Esophagus muscularis mucosa (tissue), 4 donors: ENCODE data around the gene UBAP1L. TPM values are rescaled to one million over a fixed set of nuclear protein-coding genes. Genes with fewer than 3 reads are reported as not detected.
A peak's percentile ranks its signal among the peaks of the same experiment; 100 is the strongest.

Source experiments
- DNase-seq: peaks from one replicate; pipeline ENCODE4 v3.0.0-alpha.2; 2017; ENCODE audit errors: extremely low spot score
- H3K27ac ChIP-seq, 4 donors: fragments of 200-600 bp; sonication (generic); replicated peaks in 1 of 4; 1 replicate in 3 of 4; 2 replicates in 1 of 4; pipeline ENCODE4 v1.5.1; 2016 to 2019; ENCODE audit warnings: mild to moderate bottlenecking in 1 of 4
- H3K27me3 ChIP-seq, 4 donors: fragments of 200-600 bp; sonication (generic); one replicate each; pipeline versions ENCODE4 v1.5.1 to v1.6.0; 2016 to 2019
- H3K36me3 ChIP-seq, 4 donors: fragments of 200-600 bp; sonication (generic); one replicate each; pipeline ENCODE4 v1.5.1; 2016 to 2019
- H3K4me1 ChIP-seq, 4 donors: fragments of 200-600 bp; sonication (generic); one replicate each; pipeline ENCODE4 v1.5.1; 2016 to 2019
- H3K4me3 ChIP-seq, 4 donors: fragments of 200-600 bp; sonication (generic); 1 replicate in 2 of 4; 2 replicates in 2 of 4; pipeline ENCODE4 v1.5.1; 2016 to 2019; ENCODE audit warnings: mild to moderate bottlenecking in 4 of 4, moderate library complexity in 1 of 4
- H3K9me3 ChIP-seq, 4 donors: fragments of 200-600 bp; sonication (generic); 1 replicate in 3 of 4; 2 replicates in 1 of 4; pipeline ENCODE4 v1.5.1; 2016 to 2019
- EP300 ChIP-seq: sonication (generic); formaldehyde crosslinking; IDR thresholded peaks from one replicate; pipeline ENCODE4 v1.6.1; 2017; ENCODE audit warnings: antibody characterized with exemption
- POLR2A ChIP-seq: fragments of 450-650 bp; IDR thresholded peaks from one replicate; pipeline ENCODE4 v1.6.1; 2017; ENCODE audit warnings: antibody characterized with exemption, moderate library complexity, mild to moderate bottlenecking, low read depth
- POLR2AphosphoS5 ChIP-seq, 2 donors: sonication (generic); formaldehyde crosslinking; IDR thresholded peaks; one replicate each; pipeline ENCODE4 v1.6.1; 2017; ENCODE audit warnings: antibody characterized with exemption in 2 of 2
- WGBS: methylation state at CpG from one replicate; pipeline ENCODE4 v1.1.5; 2018; 5-methylcytosine and 5-hydroxymethylcytosine counted together
- intact Hi-C: fragments of 100-400 bp; cut with DNase I; formaldehyde crosslinking; loops from one replicate; pipeline ENCODE4 v1.15.1; 2023
- total RNA-seq, 4 donors: library from RNA; depleted of rRNA; stranded (reverse); fragments of >200 nt; gene quantifications; one replicate each; pipeline versions ENCODE4 v1.1.0 to v1.2.1, GENCODE V29; 2016
- TF ChIP-seq, protein P1 (sequence below), 3 experiments: fragments of 200-600 bp in 2 of 3; fragments of 450-650 bp in 1 of 3; sonication (generic) in 2 of 3; IDR thresholded peaks; one replicate each; pipeline ENCODE4 v1.5.1; 2017 to 2019; ENCODE audit warnings: antibody characterized with exemption in 3 of 3, mild to moderate bottlenecking in 2 of 3, moderate library complexity in 1 of 3

The UBAP1L gene
- total RNA-seq, 4 donors from 2014 or later, result 1.2 to 7.5 (median 2.2) TPM

DNA sequence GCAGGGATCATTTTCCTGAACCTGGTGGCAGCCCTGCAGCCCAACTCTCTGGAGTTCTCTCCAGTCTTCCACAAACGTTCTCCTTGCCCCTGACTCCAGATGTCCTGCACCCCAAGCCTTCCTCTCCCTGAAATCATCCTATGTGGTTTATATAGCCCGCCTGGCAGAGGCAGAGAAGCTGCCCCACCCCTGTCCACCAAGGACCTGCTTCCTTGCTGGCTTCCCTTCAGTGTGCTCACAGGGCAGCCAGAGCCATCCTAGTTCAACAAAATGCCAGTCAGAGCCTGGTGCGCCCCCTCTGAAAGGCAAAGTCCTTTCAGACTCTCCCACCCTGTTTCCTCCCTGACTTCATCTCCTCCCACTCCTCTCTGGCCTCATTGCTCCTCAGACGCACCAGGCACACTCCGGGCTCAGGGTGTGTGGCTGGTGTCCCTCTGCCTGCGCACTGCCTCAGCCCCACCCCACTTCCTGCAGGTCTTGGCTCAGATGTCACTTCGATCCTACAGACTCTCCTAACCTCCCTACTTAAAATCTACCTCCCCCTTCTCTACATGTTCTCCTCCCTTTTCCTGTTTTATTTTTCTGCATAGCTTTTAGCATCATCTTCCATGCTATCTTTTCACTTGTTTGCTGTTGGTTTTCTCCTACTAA, 32.6 kb downstream of the UBAP1L start:
- H3K36me3 ChIP-seq, result no peaks in the 10 kb centered on the region
- peak overlapping the region; percentile 69 to 96 (median 93) for H3K27ac ChIP-seq
- intact Hi-C loops, result loop anchor here (10.0 kb wide), 1 partner anchor 238 kb away; the partner anchor contains the start of gene PLEKHO2
- peaks cover 78 to 93% (median 82%) of the 10 kb centered on the region in 4 donors for H3K4me1 ChIP-seq
- TF ChIP-seq, protein P1, sequence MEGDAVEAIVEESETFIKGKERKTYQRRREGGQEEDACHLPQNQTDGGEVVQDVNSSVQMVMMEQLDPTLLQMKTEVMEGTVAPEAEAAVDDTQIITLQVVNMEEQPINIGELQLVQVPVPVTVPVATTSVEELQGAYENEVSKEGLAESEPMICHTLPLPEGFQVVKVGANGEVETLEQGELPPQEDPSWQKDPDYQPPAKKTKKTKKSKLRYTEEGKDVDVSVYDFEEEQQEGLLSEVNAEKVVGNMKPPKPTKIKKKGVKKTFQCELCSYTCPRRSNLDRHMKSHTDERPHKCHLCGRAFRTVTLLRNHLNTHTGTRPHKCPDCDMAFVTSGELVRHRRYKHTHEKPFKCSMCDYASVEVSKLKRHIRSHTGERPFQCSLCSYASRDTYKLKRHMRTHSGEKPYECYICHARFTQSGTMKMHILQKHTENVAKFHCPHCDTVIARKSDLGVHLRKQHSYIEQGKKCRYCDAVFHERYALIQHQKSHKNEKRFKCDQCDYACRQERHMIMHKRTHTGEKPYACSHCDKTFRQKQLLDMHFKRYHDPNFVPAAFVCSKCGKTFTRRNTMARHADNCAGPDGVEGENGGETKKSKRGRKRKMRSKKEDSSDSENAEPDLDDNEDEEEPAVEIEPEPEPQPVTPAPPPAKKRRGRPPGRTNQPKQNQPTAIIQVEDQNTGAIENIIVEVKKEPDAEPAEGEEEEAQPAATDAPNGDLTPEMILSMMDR (IDR thresholded peaks at IDR 0.05), result no peak
- peak in 1 of 2 donors; percentile 24 for TF ChIP-seq POLR2AphosphoS5 (IDR thresholded peaks at IDR 0.05)
- 26% methylated on average over 7 of the region's 7 CpGs for WGBS
- no peak overlapping the region for H3K4me3 ChIP-seq
- no peaks in the 10 kb centered on the region for H3K9me3 ChIP-seq
- DNase-seq, result no peak
- H3K27me3 ChIP-seq, result peaks cover 0 to 5% (median 0%) of the 10 kb centered on the region in 4 donors

DNA sequence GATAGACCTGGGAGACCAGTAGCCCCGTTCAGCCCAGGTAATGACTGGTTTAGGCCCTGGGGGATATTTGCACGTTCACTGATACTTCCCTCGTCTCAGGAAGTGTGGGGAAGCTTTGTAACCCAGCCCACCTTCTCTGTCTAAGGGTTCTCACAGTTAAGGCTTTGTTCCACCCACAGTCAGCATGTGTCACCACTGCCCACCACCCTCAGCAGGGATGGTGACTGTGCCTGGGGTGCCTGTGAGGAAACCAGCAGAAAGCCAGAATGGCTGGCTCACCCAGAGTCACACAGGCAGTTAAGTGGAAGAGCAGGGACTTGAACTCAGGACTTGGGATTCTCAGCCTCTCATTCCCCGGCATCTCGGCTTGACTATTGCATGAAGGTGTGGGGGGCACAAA, 33.2 kb downstream of the UBAP1L start:
- no peak for TF ChIP-seq EP300
- TF ChIP-seq, protein P1 (IDR thresholded peaks at IDR 0.05), result no peak
- no peak for TF ChIP-seq POLR2A
- no peak for TF ChIP-seq POLR2AphosphoS5 (IDR thresholded peaks at IDR 0.05)
- peaks cover 78 to 93% (median 82%) of the 10 kb centered on the region in 4 donors for H3K4me1 ChIP-seq
- DNase-seq, result no peak
- no peak overlapping the region for H3K4me3 ChIP-seq
- H3K36me3 ChIP-seq, result no peaks in the 10 kb centered on the region
- whole genome bisulfite sequencing, result 89% methylated on average over 5 of the region's 5 CpGs
- H3K27ac ChIP-seq, result peak overlapping the region; percentile 69 to 96 (median 93)
- no peaks in the 10 kb centered on the region for H3K9me3 ChIP-seq
- peaks cover 0 to 12% (median 0%) of the 10 kb centered on the region in 4 donors for H3K27me3 ChIP-seq
- intact Hi-C loops, result loop anchor here (10.0 kb wide), 1 partner anchor 237 kb away; the partner anchor contains the start of gene PLEKHO2

DNA sequence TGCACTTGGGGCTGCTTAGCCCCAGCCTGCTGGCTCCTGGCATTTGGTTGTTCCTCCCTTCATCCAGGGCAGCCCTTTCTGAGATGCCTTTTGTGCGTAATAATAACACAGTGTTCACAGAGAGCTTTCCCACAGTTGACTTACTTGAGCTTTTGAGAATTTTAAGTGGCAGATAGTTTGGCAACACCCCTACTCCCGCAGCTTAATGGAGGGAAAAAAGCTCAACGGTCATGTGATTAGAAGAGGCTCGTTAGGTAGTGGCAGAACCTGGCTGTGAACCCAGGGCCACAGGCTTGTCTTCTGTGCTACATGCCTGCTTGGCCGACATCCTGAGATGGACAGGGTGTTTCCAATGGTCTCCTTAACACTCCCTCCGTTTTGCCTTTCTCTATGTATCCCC, 33.7 kb downstream of the UBAP1L start:
- 76% methylated on average over 6 of the region's 6 CpGs for WGBS
- no peak for DNase-seq
- Histone ChIP-seq H3K27me3 (peaks cover 0 to 16% (median 0%) of the 10 kb centered on the region in 4 donors), H3K4me1 (peaks cover 78 to 93% (median 81%) of the 10 kb centered on the region in 4 donors), H3K27ac (peak overlapping the region; percentile 69 to 96 (median 93)), H3K4me3 (no peak overlapping the region), H3K36me3 (no peaks in the 10 kb centered on the region), H3K9me3 (no peaks in the 10 kb centered on the region)
- intact Hi-C loops, result loop anchor here (10.0 kb wide), 1 partner anchor 236 kb away; the partner anchor contains the start of gene PLEKHO2
- no peak for TF ChIP-seq EP300
- TF ChIP-seq POLR2A, result no peak
- no peak for TF ChIP-seq POLR2AphosphoS5 (IDR thresholded peaks at IDR 0.05)
- TF ChIP-seq, protein P1 (IDR thresholded peaks at IDR 0.05), result no peak

DNA sequence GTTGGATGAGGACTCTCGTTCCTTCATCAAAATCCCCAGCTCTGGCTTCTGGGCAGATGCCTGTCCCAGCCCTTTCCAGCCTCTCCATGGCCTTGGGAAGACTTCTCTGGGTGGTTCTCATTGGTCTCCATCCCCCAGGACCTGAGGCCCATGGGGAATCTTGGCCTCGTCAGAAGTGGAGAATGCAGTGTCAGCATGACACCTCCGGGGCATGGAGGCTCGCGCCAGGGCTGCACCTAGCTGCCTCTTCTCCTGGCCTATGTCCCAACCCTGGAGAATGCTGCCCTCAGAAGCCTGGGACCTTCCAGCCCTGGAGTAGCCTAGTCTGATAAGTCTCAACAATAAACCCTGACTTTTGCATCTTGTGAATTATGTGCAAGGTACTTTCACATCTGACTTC, 35.4 kb downstream of the UBAP1L start:
- peaks cover 61 to 81% (median 64%) of the 10 kb centered on the region in 4 donors for H3K4me1 ChIP-seq
- no peak overlapping the region for H3K27ac ChIP-seq

More for the DNA sequence above, 35.4 kb downstream of the UBAP1L start:
- Histone ChIP-seq H3K9me3 (no peaks in the 10 kb centered on the region), H3K4me3 (no peak overlapping the region), H3K27me3 (peaks cover 0 to 16% (median 0%) of the 10 kb centered on the region in 4 donors), H3K36me3 (no peaks in the 10 kb centered on the region)
- intact Hi-C loops, result loop anchor here (2.0 kb wide), 1 partner anchor 25 kb away; no protein-coding TSS in a partner anchor
- TF ChIP-seq, protein P1 (IDR thresholded peaks at IDR 0.05), result no peak
- TF ChIP-seq POLR2AphosphoS5 (IDR thresholded peaks at IDR 0.05), result no peak
- no peak for TF ChIP-seq POLR2A
- no peak for TF ChIP-seq EP300
- WGBS, result 100% methylated on average over 3 of the region's 5 CpGs
- DNase-seq, result no peak
